HEK293 (cell line): ENCODE measurements around the gene ROBO1.

Experiments used
- CTCF ChIA-PET: fragments of 350-600 bp; formaldehyde crosslinking; extraction: SDS; loops from one replicate; lab custom pipeline; 2021; ENCODE audit warnings: antibody characterized with exemption; lab: Yijun Ruan, JAX
- POLR2A ChIA-PET: fragments of 300-600 bp; formaldehyde crosslinking; extraction: SDS; loops from one replicate; lab custom pipeline; 2020; ENCODE audit warnings: antibody characterized with exemption, inconsistent platforms; lab: Yijun Ruan, JAX
- H3K27ac ChIP-seq: fragments of 200-500 bp; sonication (Bioruptor generic); 2 replicates; pipeline ENCODE4 v1.5.1; 2014; ENCODE audit warnings: low read depth, low read length, control low read depth, inconsistent platforms; ENCODE audit errors: extremely low read depth
- H3K36me3 ChIP-seq, 2 experiments: fragments of 200-500 bp in 1 of 2; sonication (Bioruptor generic) in 1 of 2; 1 replicate in 1 of 2; 2 replicates in 1 of 2; pipeline ENCODE4 v1.5.1; 2014 to 2017; ENCODE audit warnings: inconsistent platforms in 2 of 2, low read length in 2 of 2; ENCODE audit not compliant: control insufficient read depth in 2 of 2, insufficient read depth in 1 of 2
- H3K4me1 ChIP-seq: fragments of 200-500 bp; sonication (Bioruptor generic); 2 replicates; pipeline ENCODE4 v1.5.1; 2014; ENCODE audit warnings: mild to moderate bottlenecking, low read length, inconsistent platforms; ENCODE audit not compliant: control insufficient read depth, insufficient read depth
- H3K4me3 ChIP-seq: 2 replicates; pipeline ENCODE4 v1.5.1; 2011; ENCODE audit warnings: low read depth, mild to moderate bottlenecking, control low read depth, low read length, moderate library complexity
- H3K9me3 ChIP-seq: fragments of 200-500 bp; sonication (Bioruptor generic); 2 replicates; pipeline ENCODE4 v1.5.1; 2014; ENCODE audit warnings: low read depth, low read length, inconsistent platforms; ENCODE audit not compliant: control insufficient read depth, insufficient read depth
- MYNN ChIP-seq: fragments of 450-650 bp; formaldehyde crosslinking; IDR thresholded peaks from 2 replicates; pipeline ENCODE4 v1.5.1; 2016; ENCODE audit warnings: missing biosample characterization, missing genetic modification characterization, borderline replicate concordance
- PRDM6 ChIP-seq: fragments of 450-650 bp; formaldehyde crosslinking; IDR thresholded peaks from 2 replicates; pipeline ENCODE4 v1.5.1; 2017; ENCODE audit warnings: missing biosample characterization, missing genetic modification characterization
- SP7 ChIP-seq: fragments of 450-650 bp; formaldehyde crosslinking; IDR thresholded peaks from 2 replicates; pipeline ENCODE4 v1.5.1; 2016; ENCODE audit warnings: missing biosample characterization, missing genetic modification characterization
- ZBTB17 ChIP-seq: fragments of 450-650 bp; formaldehyde crosslinking; IDR thresholded peaks from 2 replicates; pipeline ENCODE4 v1.5.1; 2016; ENCODE audit warnings: missing biosample characterization, missing genetic modification characterization
- ZNF132 ChIP-seq: fragments of 450-650 bp; formaldehyde crosslinking; IDR thresholded peaks from 2 replicates; pipeline ENCODE4 v1.5.1; 2017; ENCODE audit warnings: missing biosample characterization, missing genetic modification characterization, borderline replicate concordance
- ZNF133 ChIP-seq: fragments of 450-650 bp; formaldehyde crosslinking; IDR thresholded peaks from 2 replicates; pipeline ENCODE4 v1.5.1; 2016; ENCODE audit warnings: missing biosample characterization, missing genetic modification characterization
- ZNF16 ChIP-seq: fragments of 450-650 bp; formaldehyde crosslinking; IDR thresholded peaks from 2 replicates; pipeline ENCODE4 v1.5.1; 2016; ENCODE audit warnings: low read depth, missing biosample characterization, missing genetic modification characterization
- ZNF174 ChIP-seq: fragments of 450-650 bp; formaldehyde crosslinking; IDR thresholded peaks from 2 replicates; pipeline ENCODE4 v1.5.0; 2017; ENCODE audit warnings: missing biosample characterization, mild to moderate bottlenecking, missing genetic modification characterization
- ZNF335 ChIP-seq: fragments of 450-650 bp; formaldehyde crosslinking; conservative IDR thresholded peaks from 2 replicates; pipeline ENCODE4 v1.5.1; 2016; ENCODE audit warnings: missing biosample characterization, missing genetic modification characterization
- ZNF394 ChIP-seq: fragments of 450-650 bp; formaldehyde crosslinking; IDR thresholded peaks from 2 replicates; pipeline ENCODE4 v1.5.1; 2016; ENCODE audit warnings: missing biosample characterization, missing genetic modification characterization, mild to moderate bottlenecking, moderate library complexity, borderline replicate concordance
- ZNF510 ChIP-seq: fragments of 450-650 bp; formaldehyde crosslinking; IDR thresholded peaks from 2 replicates; pipeline ENCODE4 v1.5.1; 2018; ENCODE audit warnings: mild to moderate bottlenecking, missing genetic modification characterization, missing biosample characterization; ENCODE audit not compliant: insufficient replicate concordance
- ZNF548 ChIP-seq: fragments of 450-650 bp; formaldehyde crosslinking; IDR thresholded peaks from 2 replicates; pipeline ENCODE4 v1.5.1; 2016; ENCODE audit warnings: missing biosample characterization, missing genetic modification characterization
- ZNF623 ChIP-seq: fragments of 450-650 bp; formaldehyde crosslinking; IDR thresholded peaks from 2 replicates; pipeline ENCODE4 v1.5.1; 2016; ENCODE audit warnings: missing biosample characterization, missing genetic modification characterization
- ZNF645 ChIP-seq: fragments of 450-650 bp; formaldehyde crosslinking; IDR thresholded peaks from 2 replicates; pipeline ENCODE4; 2016; ENCODE audit warnings: missing biosample characterization, missing genetic modification characterization
- ZNF654 ChIP-seq: fragments of 450-650 bp; formaldehyde crosslinking; IDR thresholded peaks from 2 replicates; pipeline ENCODE4 v1.5.1; 2016; ENCODE audit warnings: low read depth, missing biosample characterization, missing genetic modification characterization
- ZNF658 ChIP-seq: fragments of 450-650 bp; formaldehyde crosslinking; IDR thresholded peaks from 2 replicates; pipeline ENCODE4; 2016; ENCODE audit warnings: missing biosample characterization, missing genetic modification characterization
- ZNF677 ChIP-seq: fragments of 450-650 bp; IDR thresholded peaks from 2 replicates; pipeline ENCODE4 v1.5.0; 2018; ENCODE audit warnings: missing biosample characterization, mild to moderate bottlenecking, missing genetic modification characterization, moderate library complexity
- ZNF692 ChIP-seq: fragments of 450-650 bp; formaldehyde crosslinking; IDR thresholded peaks from 2 replicates; pipeline ENCODE4 v1.5.1; 2016; ENCODE audit warnings: missing biosample characterization, missing genetic modification characterization

ROBO1 gene

GRCh38 chr3:78857494-78858111 is 910.2 kb downstream of the ROBO1 start (continued):
- TF ChIP-seq ZNF692, result no peak
- TF ChIP-seq ZNF623 (tag by site-specific recombination), result no peak
- TF ChIP-seq PRDM6 (tag by site-specific recombination), result no peak
- TF ChIP-seq ZNF510, result no peak
- TF ChIP-seq SP7 (tag by site-specific recombination), result no peak
- TF ChIP-seq ZNF645 (tag by site-specific recombination), result no peak
- TF ChIP-seq ZNF654 (tag by site-specific recombination), result peak; percentile 59
- no peak for TF ChIP-seq ZNF658 (tag by site-specific recombination)
- no peak for TF ChIP-seq ZNF132 (tag by site-specific recombination)
- TF ChIP-seq ZNF16 (tag by site-specific recombination), result no peak
- TF ChIP-seq ZNF677 (tag by site-specific recombination), result no peak
- TF ChIP-seq MYNN (tag by site-specific recombination), result no peak
- no peak for TF ChIP-seq ZNF548 (tag by site-specific recombination)
- no peak for TF ChIP-seq ZNF174 (tag by site-specific recombination)
- TF ChIP-seq, all 188 proteins: peak for 7

- H3K27ac ChIP-seq, result no peak overlapping the region
- CTCF ChIA-PET, result interaction anchor here (0.7 kb wide), 1 partner anchor 74 kb away, joined by 3 read pairs; no protein-coding TSS in a partner anchor
- POLR2A ChIA-PET, result no interaction called here
- no peaks in the 10 kb centered on the region for H3K9me3 ChIP-seq
- H3K4me1 ChIP-seq, result peaks cover 4% of the 10 kb centered on the region; the same call in 1 of the 2 replicates
- TF ChIP-seq PRDM6 (tag by site-specific recombination) (peak; percentile 74), ZNF133 (tag by site-specific recombination) (no peak)
- no peaks in the 10 kb centered on the region for H3K36me3 ChIP-seq
- H3K4me3 ChIP-seq, result no peak overlapping the region
These were observed 911.6 kb downstream of the ROBO1 start for GRCh38 chr3:78856164-78856563.

- no peak overlapping the region; the same call in 1 of the 2 replicates for H3K27ac ChIP-seq
- peaks cover 4% of the 10 kb centered on the region; the same call in 1 of the 2 replicates for H3K4me1 ChIP-seq
- H3K4me3 ChIP-seq, result no peak overlapping the region
- peak; percentile 74 for TF ChIP-seq ZNF335 (tag by site-specific recombination)
- TF ChIP-seq ZBTB17 (tag by site-specific recombination), result peak; percentile 41; the same call in 1 of the 2 replicates
- TF ChIP-seq ZNF394 (tag by site-specific recombination), result no peak
- ChIA-PET CTCF (no interaction called here), POLR2A (no interaction called here)
- H3K36me3 ChIP-seq, result no peaks in the 10 kb centered on the region
- no peaks in the 10 kb centered on the region for H3K9me3 ChIP-seq
These were observed 912.6 kb downstream of the ROBO1 start for GRCh38 chr3:78855190-78855589.
